ENCODE results near the gene DENND11. TPM values are rescaled to one million over a fixed set of nuclear protein-coding genes. Genes with fewer than 3 reads are reported as not detected.

Gene DENND11
- total and polyA plus RNA-seq, 2 of the 4 experiments (the other 2 are of a cell fraction), result 2.9 to 5.0 TPM

- no peak for ATAC-seq (ENCODE audit: low read depth)
- Histone ChIP-seq H3K9me3 (ENCODE audit: control insufficient read depth, insufficient read depth, low read length) (no peaks in the 10 kb centered on the region), H2BK5ac (ENCODE audit: low read depth, low read length, poor library complexity, severe bottlenecking) (no peak overlapping the region), H2AFZ (replicated peaks; ENCODE audit: low read length, poor library complexity) (no peak overlapping the region), H4K8ac (ENCODE audit: low read depth in 2 of 2, low read length in 2 of 2) (no peak overlapping the region), H3K27me3 (ENCODE audit: control insufficient read depth, insufficient read depth, low read length) (no peaks in the 10 kb centered on the region), H3K79me1 (ENCODE audit: low read depth in 1 of 2, low read length in 2 of 2) (peaks cover 13 to 20% of the 10 kb centered on the region in 2 experiments; a peak in 3 of 4 replicates), H2BK20ac (ENCODE audit: low read depth, low read length) (no peak overlapping the region), H3K9ac (ENCODE audit: low read depth, low read length) (no peak overlapping the region), H2BK15ac (ENCODE audit: low read depth, low read length) (no peak overlapping the region), H3K27ac (ENCODE audit: insufficient read depth, low read length) (no peak overlapping the region), H2AK5ac (ENCODE audit: low read depth, low read length) (no peak overlapping the region), H3K4ac (ENCODE audit: low read depth, low read length) (no peak overlapping the region), H3K36me3 (ENCODE audit: control insufficient read depth, insufficient read depth, low read length) (peaks cover 18% of the 10 kb centered on the region), H3K18ac (ENCODE audit: low read depth, low read length) (no peak overlapping the region), H4K91ac (ENCODE audit: insufficient read depth, low read depth, low read length) (no peak overlapping the region), H4K5ac (ENCODE audit: low read depth, low read length) (no peak overlapping the region), H2AK9ac (replicated peaks; ENCODE audit: low read depth, low read length, poor library complexity) (no peak overlapping the region), H4K20me1 (ENCODE audit: insufficient read depth, low read length) (no peaks in the 10 kb centered on the region), H3K4me2 (ENCODE audit: low read depth, low read length) (peak overlapping the region; percentile 89), H3K23ac (ENCODE audit: low read depth, low read length) (no peak overlapping the region), H2BK120ac (ENCODE audit: low read depth, low read length) (no peak overlapping the region), H3K14ac (replicated peaks; ENCODE audit: low read depth, low read length) (no peak overlapping the region), H3K4me1 (ENCODE audit: control insufficient read depth, insufficient read depth, low read length) (no peaks in the 10 kb centered on the region; the same call in 1 of the 2 replicates), H3K9me1 (ENCODE audit: insufficient read depth, low read length) (peaks cover 6% of the 10 kb centered on the region; the same call in 1 of the 2 replicates), H3K56ac (ENCODE audit: extremely low read depth, insufficient read depth, low read length) (no peak overlapping the region), H3K4me3 (ENCODE audit: insufficient read depth, low read depth, low read length) (peak overlapping the region; percentile 65; the same call in 1 of the 2 replicates)
- no TSS peak for BruUV-seq (replicated peaks)
- TF ChIP-seq CHD1 (IDR thresholded peaks at IDR 0.05; ENCODE audit: low read depth, low read length) (no peak), RAD21 (IDR thresholded peaks at IDR 0.05; ENCODE audit: low read length) (no peak), MAFK (IDR thresholded peaks at IDR 0.05; ENCODE audit: low read depth, low read length) (no peak), SMC3 (IDR thresholded peaks at IDR 0.05; ENCODE audit: low read depth, low read length) (no peak), FOS (IDR thresholded peaks at IDR 0.05; ENCODE audit: low read depth, low read length) (no peak), NFE2L2 (IDR thresholded peaks at IDR 0.05; ENCODE audit: low read depth, low read length) (no peak), CEBPB (IDR thresholded peaks at IDR 0.05; ENCODE audit: low read depth, low read length) (no peak), MXI1 (IDR thresholded peaks at IDR 0.05; ENCODE audit: borderline replicate concordance, low read depth, low read length) (no peak), RCOR1 (IDR thresholded peaks at IDR 0.05; ENCODE audit: insufficient replicate concordance, low read length) (no peak), MAZ (IDR thresholded peaks at IDR 0.05; ENCODE audit: borderline replicate concordance, low read depth, low read length) (no peak), POLR2A (IDR thresholded peaks at IDR 0.05; ENCODE audit: low read depth, low read length) (no peak), BHLHE40 (IDR thresholded peaks at IDR 0.05; ENCODE audit: low read depth, low read length) (no peak), RFX5 (IDR thresholded peaks at IDR 0.05; ENCODE audit: low read depth, low read length) (no peak)
- TF ChIP-seq, protein P1, sequence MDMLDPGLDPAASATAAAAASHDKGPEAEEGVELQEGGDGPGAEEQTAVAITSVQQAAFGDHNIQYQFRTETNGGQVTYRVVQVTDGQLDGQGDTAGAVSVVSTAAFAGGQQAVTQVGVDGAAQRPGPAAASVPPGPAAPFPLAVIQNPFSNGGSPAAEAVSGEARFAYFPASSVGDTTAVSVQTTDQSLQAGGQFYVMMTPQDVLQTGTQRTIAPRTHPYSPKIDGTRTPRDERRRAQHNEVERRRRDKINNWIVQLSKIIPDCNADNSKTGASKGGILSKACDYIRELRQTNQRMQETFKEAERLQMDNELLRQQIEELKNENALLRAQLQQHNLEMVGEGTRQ (IDR thresholded peaks at IDR 0.05; ENCODE audit: low read depth, low read length), result no peak
- TF ChIP-seq, protein P2, sequence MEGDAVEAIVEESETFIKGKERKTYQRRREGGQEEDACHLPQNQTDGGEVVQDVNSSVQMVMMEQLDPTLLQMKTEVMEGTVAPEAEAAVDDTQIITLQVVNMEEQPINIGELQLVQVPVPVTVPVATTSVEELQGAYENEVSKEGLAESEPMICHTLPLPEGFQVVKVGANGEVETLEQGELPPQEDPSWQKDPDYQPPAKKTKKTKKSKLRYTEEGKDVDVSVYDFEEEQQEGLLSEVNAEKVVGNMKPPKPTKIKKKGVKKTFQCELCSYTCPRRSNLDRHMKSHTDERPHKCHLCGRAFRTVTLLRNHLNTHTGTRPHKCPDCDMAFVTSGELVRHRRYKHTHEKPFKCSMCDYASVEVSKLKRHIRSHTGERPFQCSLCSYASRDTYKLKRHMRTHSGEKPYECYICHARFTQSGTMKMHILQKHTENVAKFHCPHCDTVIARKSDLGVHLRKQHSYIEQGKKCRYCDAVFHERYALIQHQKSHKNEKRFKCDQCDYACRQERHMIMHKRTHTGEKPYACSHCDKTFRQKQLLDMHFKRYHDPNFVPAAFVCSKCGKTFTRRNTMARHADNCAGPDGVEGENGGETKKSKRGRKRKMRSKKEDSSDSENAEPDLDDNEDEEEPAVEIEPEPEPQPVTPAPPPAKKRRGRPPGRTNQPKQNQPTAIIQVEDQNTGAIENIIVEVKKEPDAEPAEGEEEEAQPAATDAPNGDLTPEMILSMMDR (conservative IDR thresholded peaks at IDR 0.05; ENCODE audit: low read depth, low read length), result no peak
- TF ChIP-seq, protein P3, sequence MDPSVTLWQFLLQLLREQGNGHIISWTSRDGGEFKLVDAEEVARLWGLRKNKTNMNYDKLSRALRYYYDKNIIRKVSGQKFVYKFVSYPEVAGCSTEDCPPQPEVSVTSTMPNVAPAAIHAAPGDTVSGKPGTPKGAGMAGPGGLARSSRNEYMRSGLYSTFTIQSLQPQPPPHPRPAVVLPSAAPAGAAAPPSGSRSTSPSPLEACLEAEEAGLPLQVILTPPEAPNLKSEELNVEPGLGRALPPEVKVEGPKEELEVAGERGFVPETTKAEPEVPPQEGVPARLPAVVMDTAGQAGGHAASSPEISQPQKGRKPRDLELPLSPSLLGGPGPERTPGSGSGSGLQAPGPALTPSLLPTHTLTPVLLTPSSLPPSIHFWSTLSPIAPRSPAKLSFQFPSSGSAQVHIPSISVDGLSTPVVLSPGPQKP (IDR thresholded peaks at IDR 0.05; ENCODE audit: borderline replicate concordance, low read depth, low read length), result no peak
- WGBS, 2 experiments (ENCODE audit: extremely low coverage in 2 of 2, insufficient read length in 1 of 2), result no CpG with 5 or more reads among the region's 3 CpGs
- ChIA-PET POLR2A (ENCODE audit: unreplicated experiment) (no interaction called here), CTCF (no interaction called here)
- no peak for DNase-seq
- intact Hi-C loops (cut with micrococcal nuclease), result loop anchor here (2.0 to 10.0 kb wide), 3 partner anchors 36 to 204 kb away; partner anchors contain the start of gene DENND11
- in situ Hi-C loops (cut with MboI; ENCODE audit: low sequenced_read_pairs), result no loop called here
- dilution Hi-C loops (cut with HindIII; ENCODE audit: low sequenced_read_pairs, unreplicated experiment), result no loop called here
Observed at GRCh38 chr7:141739250-141739649, 37.3 kb upstream of the DENND11 start.

Measured in IMR-90 (cell line).